ENCODE results near the gene SELENBP1. TPM values are rescaled to one million over a fixed set of nuclear protein-coding genes. Genes with fewer than 3 reads are reported as not detected.
"Not testable (repeated sequence)": the region's sequence is repeated elsewhere in the genome, so short reads cannot be mapped to it uniquely, and the experiment has no call there.

The SELENBP1 gene
- total RNA-seq, 2 experiments from 2014 or later = not detected

- H3K36me3 Mint-ChIP-seq (ENCODE audit: low read depth) = peaks cover 5% of the 10 kb centered on the region
- POLR2A ChIA-PET = no interaction called here
These were observed 15.8 kb downstream of the SELENBP1 start for GRCh38 chr1:151356696-151357095.

GRCh38 chr1:151352021-151352718 is 20.3 kb downstream of the SELENBP1 start:
- no peak for ATAC-seq
- H3K9me3 Mint-ChIP-seq (ENCODE audit: low read depth) = peaks cover 4% of the 10 kb centered on the region
- intact Hi-C loops (cut with DNase I, micrococcal nuclease) = no loop called here
- no peak for DNase-seq
- H3K27ac Mint-ChIP-seq = no peak overlapping the region
- peaks cover 10% of the 10 kb centered on the region for H3K4me1 Mint-ChIP-seq
- no peak overlapping the region for H3K4me3 Mint-ChIP-seq
- POLR2A ChIA-PET = interaction anchor here (0.6 kb wide), 2 partner anchors 48 to 258 kb away, joined by 3 to 5 read pairs; no protein-coding TSS in a partner anchor
- peaks cover 5% of the 10 kb centered on the region for H3K36me3 Mint-ChIP-seq (ENCODE audit: low read depth)
- CTCF ChIA-PET = interaction anchor here (0.8 to 2.9 kb wide), 3 partner anchors 12 to 51 kb away, joined by 3 to 14 read pairs (median 3); no protein-coding TSS in a partner anchor
- no peaks in the 10 kb centered on the region for H3K27me3 Mint-ChIP-seq

More at GRCh38 chr1:151356696-151357095, 15.8 kb downstream of the SELENBP1 start:
- H3K9me3 Mint-ChIP-seq (ENCODE audit: low read depth) = peaks cover 4% of the 10 kb centered on the region
- CTCF ChIA-PET = interaction anchor here (1.7 to 2.2 kb wide), 2 partner anchors 16 to 62 kb away, joined by 4 to 10 read pairs; no protein-coding TSS in a partner anchor
- H3K4me1 Mint-ChIP-seq = no peaks in the 10 kb centered on the region
- H3K4me3 Mint-ChIP-seq = no peak overlapping the region
- DNase-seq (no peak), ATAC-seq (no peak)
- intact Hi-C loops (cut with DNase I, micrococcal nuclease) = no loop called here
- no peaks in the 10 kb centered on the region for H3K27me3 Mint-ChIP-seq
- H3K27ac Mint-ChIP-seq = no peak overlapping the region

GRCh38 chr1:151350323-151350722 is 22.2 kb downstream of the SELENBP1 start:
- ATAC-seq; POLR2A ChIA-PET; H3K27me3 Mint-ChIP-seq; H3K9me3 Mint-ChIP-seq (ENCODE audit: low read depth); H3K27ac Mint-ChIP-seq; DNase-seq; H3K4me3 Mint-ChIP-seq; intact Hi-C loops (cut with DNase I, micrococcal nuclease): not testable (repeated sequence)
- Mint-ChIP-seq H3K36me3 (ENCODE audit: low read depth) (peaks cover 13% of the 10 kb centered on the region), H3K4me1 (peaks cover 22% of the 10 kb centered on the region)
- CTCF ChIA-PET = interaction anchor here (0.6 to 2.3 kb wide), 5 partner anchors 9 to 249 kb away, joined by 3 to 11 read pairs (median 3); no protein-coding TSS in a partner anchor

- DNase-seq (no peak), ATAC-seq (peak; percentile 18)
- Mint-ChIP-seq H3K9me3 (ENCODE audit: low read depth) (peaks cover 4% of the 10 kb centered on the region), H3K4me3 (peak overlapping the region; percentile 96), H3K4me1 (peaks cover 31% of the 10 kb centered on the region), H3K36me3 (ENCODE audit: low read depth) (peaks cover 34% of the 10 kb centered on the region), H3K27ac (peak overlapping the region; percentile 94), H3K27me3 (no peaks in the 10 kb centered on the region)
- intact Hi-C loops (cut with DNase I, micrococcal nuclease) = loop anchor here (1.0 to 5.0 kb wide), 12 partner anchors 20 to 985 kb away; partner anchors contain the start of genes PI4KB (in 2 of the 2), PIP5K1A (in 2 of the 2), PSMB4 (in 2 of the 2) and C2CD4D (in 1 of the 2)
- ChIA-PET POLR2A (interaction anchor here (0.6 to 1.6 kb wide), 3 partner anchors 54 to 70 kb away, joined by 3 to 6 read pairs (median 4); no protein-coding TSS in a partner anchor), CTCF (interaction anchor here (0.6 to 1.6 kb wide), 5 partner anchors 9 to 216 kb away, joined by 3 to 5 read pairs (median 3); partner anchors contain the start of gene PI4KB)
These were observed 24.8 kb downstream of the SELENBP1 start for GRCh38 chr1:151347523-151348246.

GRCh38 chr1:151346769-151347522 is 25.6 kb downstream of the SELENBP1 start, which contains the start of gene RFX5:
RFX5 (minus strand) TSS chr1:151347252; CDS start chr1:151346320, 932 bp downstream.
- Mint-ChIP-seq H3K9me3 (ENCODE audit: low read depth) (no peaks in the 10 kb centered on the region), H3K4me1 (peaks cover 31% of the 10 kb centered on the region), H3K36me3 (ENCODE audit: low read depth) (peaks cover 31% of the 10 kb centered on the region), H3K27ac (peak within 1 kb of the TSS; percentile 94), H3K27me3 (no peaks in the 10 kb centered on the region), H3K4me3 (peak within 1 kb of the TSS; percentile 96)
- ATAC-seq = peak; percentile 98
- intact Hi-C loops (cut with DNase I, micrococcal nuclease) = loop anchor here (1.0 to 5.0 kb wide), 12 partner anchors 20 to 985 kb away; partner anchors contain the start of genes PI4KB (in 2 of the 2), PIP5K1A (in 2 of the 2), PSMB4 (in 2 of the 2) and C2CD4D (in 1 of the 2)
- peak; percentile 96 for DNase-seq
- ChIA-PET CTCF (interaction anchor here (0.8 to 1.6 kb wide), 3 partner anchors 8 to 35 kb away, joined by 3 to 5 read pairs (median 3); partner anchors contain the start of gene PI4KB), POLR2A (interaction anchor here (1.1 to 1.6 kb wide), 2 partner anchors 66 to 70 kb away, joined by 3 to 6 read pairs; no protein-coding TSS in a partner anchor)

GRCh38 chr1:151346082-151346768 is 26.3 kb downstream of the SELENBP1 start:
- Mint-ChIP-seq H3K27me3 (no peaks in the 10 kb centered on the region), H3K4me3 (peak overlapping the region; percentile 96), H3K9me3 (ENCODE audit: low read depth) (no peaks in the 10 kb centered on the region), H3K36me3 (ENCODE audit: low read depth) (peaks cover 31% of the 10 kb centered on the region), H3K27ac (peak overlapping the region; percentile 94), H3K4me1 (peaks cover 31% of the 10 kb centered on the region)
- intact Hi-C loops (cut with DNase I, micrococcal nuclease) = loop anchor here (2.0 to 5.0 kb wide), 5 partner anchors 147 to 984 kb away; partner anchors contain the start of genes PIP5K1A (in 2 of the 2), C2CD4D (in 1 of the 2), GABPB2 (in 1 of the 2) and RPRD2 (in 1 of the 2)
- ChIA-PET CTCF (interaction anchor here (1.6 to 11.0 kb wide), 2 partner anchors 34 to 42 kb away, joined by 3 to 203 read pairs; no protein-coding TSS in a partner anchor), POLR2A (interaction anchor here (0.6 to 1.7 kb wide), 3 partner anchors 45 to 134 kb away, joined by 3 to 7 read pairs (median 6); no protein-coding TSS in a partner anchor)
- DNase-seq (peak; percentile 39), ATAC-seq (no peak)

GRCh38 chr1:151344291-151344690 is 28.2 kb downstream of the SELENBP1 start:
- ChIA-PET POLR2A (interaction anchor here (0.6 to 1.9 kb wide), 3 partner anchors 63 to 1115 kb away, joined by 4 to 12 read pairs (median 9); partner anchors contain the start of gene ZNF687), CTCF (interaction anchor here (1.1 to 11.0 kb wide), 6 partner anchors 9 to 244 kb away, joined by 3 to 203 read pairs (median 4); partner anchors contain the start of gene PI4KB)
- Mint-ChIP-seq H3K4me3 (no peak overlapping the region), H3K9me3 (ENCODE audit: low read depth) (no peaks in the 10 kb centered on the region), H3K36me3 (ENCODE audit: low read depth) (peaks cover 33% of the 10 kb centered on the region), H3K27me3 (no peaks in the 10 kb centered on the region), H3K27ac (peak overlapping the region; percentile 44), H3K4me1 (peaks cover 40% of the 10 kb centered on the region)
- no peak for ATAC-seq
- intact Hi-C loops (cut with DNase I, micrococcal nuclease) = no loop called here
- no peak for DNase-seq

GRCh38 chr1:151343587-151343986 is 28.9 kb downstream of the SELENBP1 start:
- ATAC-seq = no peak
- CTCF ChIA-PET = interaction anchor here (1.3 to 11.0 kb wide), 2 partner anchors 16 to 39 kb away, joined by 4 to 203 read pairs; partner anchors contain the start of gene PI4KB
- no peak overlapping the region for H3K4me3 Mint-ChIP-seq
- DNase-seq = no peak
- H3K27me3 Mint-ChIP-seq = no peaks in the 10 kb centered on the region
- POLR2A ChIA-PET = no interaction called here
- peaks cover 40% of the 10 kb centered on the region for H3K4me1 Mint-ChIP-seq
- H3K27ac Mint-ChIP-seq = no peak overlapping the region
- no peaks in the 10 kb centered on the region for H3K9me3 Mint-ChIP-seq (ENCODE audit: low read depth)
- intact Hi-C loops (cut with DNase I, micrococcal nuclease) = no loop called here
- peaks cover 33% of the 10 kb centered on the region for H3K36me3 Mint-ChIP-seq (ENCODE audit: low read depth)

GRCh38 chr1:151342569-151342968 is 29.9 kb downstream of the SELENBP1 start:
- DNase-seq (no peak), ATAC-seq (no peak)
- H3K4me3 Mint-ChIP-seq = no peak overlapping the region
- no peaks in the 10 kb centered on the region for H3K27me3 Mint-ChIP-seq
- intact Hi-C loops (cut with DNase I, micrococcal nuclease) = no loop called here
- ChIA-PET CTCF (interaction anchor here (1.0 to 11.0 kb wide), 3 partner anchors 38 to 54 kb away, joined by 3 to 203 read pairs (median 8); no protein-coding TSS in a partner anchor), POLR2A (no interaction called here)
- H3K4me1 Mint-ChIP-seq = peaks cover 33% of the 10 kb centered on the region
- no peaks in the 10 kb centered on the region for H3K9me3 Mint-ChIP-seq (ENCODE audit: low read depth)
- peaks cover 33% of the 10 kb centered on the region for H3K36me3 Mint-ChIP-seq (ENCODE audit: low read depth)
- no peak overlapping the region for H3K27ac Mint-ChIP-seq

- POLR2A ChIA-PET = no interaction called here
These were observed 30.5 kb downstream of the SELENBP1 start for GRCh38 chr1:151342021-151342420.

More at GRCh38 chr1:151342021-151342420, 30.5 kb downstream of the SELENBP1 start:
- Mint-ChIP-seq H3K36me3 (ENCODE audit: low read depth) (peaks cover 33% of the 10 kb centered on the region), H3K27ac (no peak overlapping the region), H3K9me3 (ENCODE audit: low read depth) (no peaks in the 10 kb centered on the region), H3K27me3 (no peaks in the 10 kb centered on the region), H3K4me1 (peaks cover 29% of the 10 kb centered on the region), H3K4me3 (no peak overlapping the region)
- DNase-seq (no peak), ATAC-seq (no peak)
- intact Hi-C loops (cut with DNase I, micrococcal nuclease) = no loop called here
- CTCF ChIA-PET = interaction anchor here (1.0 to 11.0 kb wide), 8 partner anchors 13 to 65 kb away, joined by 3 to 203 read pairs (median 10); partner anchors contain the start of gene PI4KB

Measured in activated CD4-positive, alpha-beta T cell treated with anti-CD3 and anti-CD28 coated beads for 36 hours (primary cell).